ENCODE measurements around the gene TMPRSS9.
A peak's percentile ranks its signal among the peaks of the same experiment; 100 is the strongest.
"Not testable (repeated sequence)": the region's sequence is repeated elsewhere in the genome, so short reads cannot be mapped to it uniquely, and the experiment has no call there.

Gene TMPRSS9

DNA sequence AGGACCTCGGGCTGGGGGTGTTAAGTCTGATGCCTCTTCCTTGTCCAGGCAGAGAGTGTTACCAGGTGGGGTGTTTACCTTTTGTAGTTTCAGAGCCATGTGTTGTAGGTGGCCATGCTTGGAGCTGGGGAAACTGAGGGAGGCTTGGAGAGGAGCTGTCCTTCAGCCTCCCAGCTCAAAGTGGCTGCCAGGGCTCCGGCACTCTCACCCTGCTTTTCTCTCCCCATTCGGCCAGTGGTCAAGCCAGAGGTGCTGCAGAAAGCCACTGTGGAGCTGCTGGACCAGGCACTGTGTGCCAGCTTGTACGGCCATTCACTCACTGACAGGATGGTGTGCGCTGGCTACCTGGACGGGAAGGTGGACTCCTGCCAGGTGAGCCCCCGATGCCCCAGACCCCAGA lies 50.0 kb downstream of the TMPRSS9 start:
- no peak for DNase-seq
- in situ Hi-C loops (cut with MboI; ENCODE audit: low pct_unique_long_range_greater_than_20kb, low sequenced_read_pairs): no loop called here

DNA sequence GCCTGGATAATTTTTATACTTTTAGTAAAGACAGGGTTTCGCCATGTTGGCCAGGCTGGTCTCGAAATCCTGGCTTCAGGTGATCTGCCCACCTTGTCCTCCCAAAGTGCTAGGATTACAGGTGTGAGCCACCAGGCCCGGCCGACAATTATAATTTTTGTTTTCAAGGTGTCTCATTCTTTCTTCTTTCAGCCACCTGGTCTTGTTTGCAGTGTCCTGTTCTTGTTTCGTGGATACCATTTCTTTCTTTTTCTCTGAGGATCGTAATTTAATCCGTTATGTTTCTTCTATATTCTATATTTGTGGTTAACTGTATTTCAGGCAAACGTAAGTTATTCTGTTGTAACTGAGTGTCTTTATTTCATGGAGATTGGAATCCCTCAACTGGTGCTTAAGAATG lies 51.6 kb downstream of the TMPRSS9 start:
- in situ Hi-C loops (cut with MboI; ENCODE audit: low pct_unique_long_range_greater_than_20kb, low sequenced_read_pairs): no loop called here
- no peak for DNase-seq

DNA sequence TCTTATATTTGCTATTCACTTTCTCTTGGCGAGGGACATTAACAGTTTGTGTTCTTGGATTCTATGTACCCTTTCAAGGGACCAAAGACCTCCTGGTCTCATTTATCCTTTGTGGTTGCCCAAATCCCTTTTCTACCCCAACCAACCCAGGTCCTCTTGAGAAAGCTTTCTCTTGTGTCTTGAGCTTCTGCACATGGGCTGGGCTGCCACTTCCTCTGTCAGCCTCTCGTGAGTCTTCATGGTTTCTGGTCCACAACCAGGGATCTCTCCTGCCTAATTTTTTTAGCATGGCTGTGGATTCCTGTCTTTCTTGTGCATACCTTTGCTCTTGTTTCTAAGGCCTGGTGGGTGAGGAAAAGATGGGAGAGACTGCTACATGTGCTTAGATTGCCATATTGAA lies 52.4 kb downstream of the TMPRSS9 start:
- peak; percentile 29 for DNase-seq
- in situ Hi-C loops (cut with MboI; ENCODE audit: low pct_unique_long_range_greater_than_20kb, low sequenced_read_pairs): no loop called here

DNA sequence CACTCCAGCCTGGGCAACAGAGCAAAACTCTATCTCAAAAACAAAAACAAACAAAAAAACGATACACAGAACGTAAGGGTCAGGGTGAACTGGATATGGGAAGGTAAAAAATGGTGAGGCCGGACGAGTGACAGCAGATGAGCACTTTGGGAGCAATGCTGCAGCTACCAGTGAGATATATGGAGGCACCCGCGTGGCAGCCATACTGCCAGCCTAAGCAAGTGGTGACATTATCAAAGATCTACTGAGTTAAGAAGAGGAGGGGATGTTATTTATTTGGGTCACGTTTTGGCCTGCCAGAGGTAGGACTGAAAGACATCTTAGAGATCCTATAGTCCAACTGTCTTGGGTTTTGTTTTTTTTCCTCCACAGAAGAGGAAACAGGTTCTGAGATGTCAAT lies 53.1 kb downstream of the TMPRSS9 start:
- in situ Hi-C loops (cut with MboI; ENCODE audit: low pct_unique_long_range_greater_than_20kb, low sequenced_read_pairs): no loop called here

DNA sequence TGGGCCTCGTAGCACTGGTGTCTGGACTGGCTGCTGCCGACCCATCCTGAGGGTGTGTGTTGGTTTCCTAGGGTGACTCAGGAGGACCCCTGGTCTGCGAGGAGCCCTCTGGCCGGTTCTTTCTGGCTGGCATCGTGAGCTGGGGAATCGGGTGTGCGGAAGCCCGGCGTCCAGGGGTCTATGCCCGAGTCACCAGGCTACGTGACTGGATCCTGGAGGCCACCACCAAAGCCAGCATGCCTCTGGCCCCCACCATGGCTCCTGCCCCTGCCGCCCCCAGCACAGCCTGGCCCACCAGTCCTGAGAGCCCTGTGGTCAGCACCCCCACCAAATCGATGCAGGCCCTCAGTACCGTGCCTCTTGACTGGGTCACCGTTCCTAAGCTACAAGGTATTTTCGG lies 53.6 kb downstream of the TMPRSS9 start:
- in situ Hi-C loops (cut with MboI; ENCODE audit: low pct_unique_long_range_greater_than_20kb, low sequenced_read_pairs): no loop called here

More for the DNA sequence above, 53.1 kb downstream of the TMPRSS9 start:
- DNase-seq: no peak

DNA sequence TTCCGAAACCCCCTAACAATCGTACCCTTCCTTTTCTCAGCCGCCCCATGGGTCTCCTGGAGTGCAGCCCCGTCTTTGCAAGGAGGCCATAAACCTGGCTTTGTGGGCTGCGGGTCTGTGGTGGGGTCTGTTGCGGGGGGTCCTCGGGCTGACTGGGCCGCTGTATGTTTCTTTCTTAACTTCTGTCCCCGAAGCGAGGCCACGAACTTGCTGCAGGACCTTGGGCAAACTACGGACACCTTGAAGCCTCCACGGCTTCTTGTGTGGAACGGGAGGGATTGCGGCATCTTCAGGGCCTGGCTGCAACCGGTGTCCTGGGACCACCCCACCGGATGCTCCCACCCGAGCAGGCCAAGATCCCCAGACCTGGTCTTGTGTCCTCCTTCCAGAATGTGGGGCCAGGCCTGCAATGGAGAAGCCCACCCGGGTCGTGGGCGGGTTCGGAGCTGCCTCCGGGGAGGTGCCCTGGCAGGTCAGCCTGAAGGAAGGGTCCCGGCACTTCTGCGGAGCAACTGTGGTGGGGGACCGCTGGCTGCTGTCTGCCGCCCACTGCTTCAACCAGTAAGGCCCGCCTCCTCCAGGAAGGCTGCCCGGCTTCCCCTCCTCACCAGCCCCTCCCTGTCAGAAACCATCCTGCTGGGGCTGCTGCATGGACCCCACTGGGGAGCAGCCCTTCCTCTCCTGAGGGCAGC lies 55.4 kb downstream of the TMPRSS9 start:
- in situ Hi-C loops (cut with MboI; ENCODE audit: low pct_unique_long_range_greater_than_20kb, low sequenced_read_pairs): no loop called here
- no peak for DNase-seq

More for the DNA sequence above, 53.6 kb downstream of the TMPRSS9 start:
- DNase-seq: no peak

DNA sequence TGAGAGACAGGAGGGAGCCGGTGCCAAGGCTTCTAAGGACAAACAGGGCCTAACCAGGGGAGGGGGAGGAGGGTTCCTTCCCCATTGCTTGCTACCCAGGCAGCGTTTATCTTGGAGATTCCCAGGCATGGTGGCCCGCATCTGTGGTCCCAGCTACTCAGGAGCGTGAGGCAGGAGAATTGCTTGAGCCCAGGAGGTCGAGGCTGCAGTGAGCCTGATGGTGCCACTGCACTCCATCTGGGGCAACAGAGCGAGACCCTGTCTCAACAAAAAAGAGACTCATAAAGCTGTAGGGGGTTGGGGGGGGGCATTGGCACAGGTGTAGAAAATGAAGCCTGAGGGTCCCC lies 55.9 kb downstream of the TMPRSS9 start:
- in situ Hi-C loops (cut with MboI; ENCODE audit: low pct_unique_long_range_greater_than_20kb, low sequenced_read_pairs): no loop called here

DNA sequence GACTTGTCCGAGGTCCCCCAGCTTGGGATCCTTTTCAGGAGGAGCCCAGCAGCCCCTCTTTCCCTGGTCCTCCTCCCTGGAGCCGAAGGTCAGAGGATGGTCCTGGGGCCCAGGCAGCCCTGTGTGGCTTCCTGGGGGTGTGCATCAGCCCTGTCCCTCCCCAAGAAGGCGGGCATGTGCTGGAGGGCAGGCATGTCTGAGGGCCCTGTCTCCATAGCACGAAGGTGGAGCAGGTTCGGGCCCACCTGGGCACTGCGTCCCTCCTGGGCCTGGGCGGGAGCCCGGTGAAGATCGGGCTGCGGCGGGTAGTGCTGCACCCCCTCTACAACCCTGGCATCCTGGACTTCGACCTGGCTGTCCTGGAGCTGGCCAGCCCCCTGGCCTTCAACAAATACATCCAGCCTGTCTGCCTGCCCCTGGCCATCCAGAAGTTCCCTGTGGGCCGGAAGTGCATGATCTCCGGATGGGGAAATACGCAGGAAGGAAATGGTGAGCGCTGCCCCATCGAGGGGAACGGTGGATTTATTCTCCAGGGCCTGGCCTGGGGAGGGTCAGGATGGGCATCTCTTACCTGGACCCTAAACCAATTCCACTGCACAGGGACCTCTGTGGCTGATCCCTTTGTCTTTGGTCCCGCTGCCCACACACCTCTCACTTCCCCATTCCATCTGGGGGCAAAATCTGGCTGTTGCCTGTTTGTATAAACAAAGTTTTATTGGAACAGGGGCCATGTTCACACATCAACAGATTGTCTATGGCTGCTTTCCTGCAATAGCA lies 56.4 kb downstream of the TMPRSS9 start:
- DNase-seq: no peak
- in situ Hi-C loops (cut with MboI; ENCODE audit: low pct_unique_long_range_greater_than_20kb, low sequenced_read_pairs): no loop called here

More for the DNA sequence above, 55.9 kb downstream of the TMPRSS9 start:
- no peak for DNase-seq

DNA sequence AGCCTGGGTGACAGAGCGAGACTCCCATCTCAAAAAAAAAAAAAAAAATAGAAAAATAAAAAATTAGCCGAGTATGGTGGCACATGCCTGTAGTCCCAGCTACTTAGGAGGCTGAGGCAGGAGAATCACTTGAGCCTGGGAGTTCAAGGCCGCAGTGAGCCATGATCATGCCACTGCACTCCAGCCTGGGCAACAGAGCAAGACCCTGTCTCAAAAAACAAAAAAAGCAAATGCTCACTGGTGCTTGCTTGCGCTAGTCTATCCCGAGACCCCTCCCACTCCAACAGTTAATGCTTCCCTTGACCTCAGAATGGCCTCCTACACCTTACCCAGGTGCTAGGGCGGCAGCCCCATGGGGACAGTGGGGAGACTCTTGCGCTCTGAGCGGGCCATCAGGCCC lies 57.4 kb downstream of the TMPRSS9 start:
- DNase-seq; in situ Hi-C loops (cut with MboI; ENCODE audit: low pct_unique_long_range_greater_than_20kb, low sequenced_read_pairs): not testable (repeated sequence)

DNA sequence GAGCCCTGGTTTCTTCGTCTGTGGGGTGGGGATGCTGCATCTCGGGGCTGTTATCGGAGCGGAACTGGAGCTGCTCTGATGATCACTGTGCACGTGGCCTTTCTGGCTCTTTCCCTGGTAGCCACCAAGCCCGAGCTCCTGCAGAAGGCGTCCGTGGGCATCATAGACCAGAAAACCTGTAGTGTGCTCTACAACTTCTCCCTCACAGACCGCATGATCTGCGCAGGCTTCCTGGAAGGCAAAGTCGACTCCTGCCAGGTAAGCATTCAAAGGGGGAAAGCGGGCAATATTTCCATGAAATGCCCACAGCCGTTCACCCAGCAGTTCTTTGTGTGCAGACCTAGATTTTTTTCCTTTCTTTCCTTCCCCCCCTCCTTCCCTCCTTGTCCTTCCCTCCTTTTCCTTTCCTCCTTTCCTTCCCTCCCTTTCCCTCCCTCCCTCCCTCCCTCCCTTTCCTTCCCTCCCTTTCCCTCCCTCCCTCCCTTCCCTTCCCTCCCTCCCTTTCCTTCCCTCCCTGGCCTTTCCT lies 57.9 kb downstream of the TMPRSS9 start:
- in situ Hi-C loops (cut with MboI; ENCODE audit: low pct_unique_long_range_greater_than_20kb, low sequenced_read_pairs): no loop called here
- no peak for DNase-seq

DNA sequence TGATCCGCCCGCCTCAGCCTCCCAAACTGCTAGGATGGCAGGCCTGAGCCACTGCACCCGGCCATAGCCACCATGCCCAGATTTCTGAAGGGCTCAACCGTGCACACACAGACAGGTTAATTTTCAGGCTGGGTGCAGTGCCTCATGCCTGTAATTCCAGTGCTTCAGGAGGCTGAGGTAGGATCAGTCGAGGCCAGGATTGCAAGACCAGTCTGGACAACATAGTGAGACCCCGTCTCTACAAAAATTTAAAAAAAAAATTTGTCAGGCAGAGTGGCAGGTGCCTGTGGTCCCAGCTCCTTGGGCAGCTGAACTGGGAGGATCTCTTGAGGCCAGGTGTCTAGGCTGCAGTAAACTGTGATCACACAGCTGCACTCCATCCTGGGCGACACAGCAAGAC lies 59.7 kb downstream of the TMPRSS9 start:
- no peak for DNase-seq
- in situ Hi-C loops (cut with MboI; ENCODE audit: low pct_unique_long_range_greater_than_20kb, low sequenced_read_pairs): no loop called here

DNA sequence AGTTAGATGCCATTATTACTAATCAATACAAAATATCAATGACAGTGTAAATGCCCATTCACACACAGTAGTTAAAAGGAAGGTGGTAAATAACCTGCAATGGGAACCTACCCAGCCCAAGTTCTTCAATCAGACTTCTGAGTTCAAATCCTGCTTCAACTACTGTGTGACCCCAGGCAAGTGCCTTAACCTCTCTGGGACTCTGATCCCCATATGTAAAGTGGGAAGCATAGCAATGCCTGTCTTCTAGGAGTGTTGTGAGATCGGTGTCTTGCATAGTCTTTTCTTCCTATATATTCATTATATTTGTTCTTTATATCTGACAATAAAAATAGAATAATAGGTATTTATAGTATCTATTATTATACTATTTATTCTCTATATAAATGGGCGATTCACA lies 60.4 kb downstream of the TMPRSS9 start:
- no peak for DNase-seq
- in situ Hi-C loops (cut with MboI; ENCODE audit: low pct_unique_long_range_greater_than_20kb, low sequenced_read_pairs): no loop called here

DNA sequence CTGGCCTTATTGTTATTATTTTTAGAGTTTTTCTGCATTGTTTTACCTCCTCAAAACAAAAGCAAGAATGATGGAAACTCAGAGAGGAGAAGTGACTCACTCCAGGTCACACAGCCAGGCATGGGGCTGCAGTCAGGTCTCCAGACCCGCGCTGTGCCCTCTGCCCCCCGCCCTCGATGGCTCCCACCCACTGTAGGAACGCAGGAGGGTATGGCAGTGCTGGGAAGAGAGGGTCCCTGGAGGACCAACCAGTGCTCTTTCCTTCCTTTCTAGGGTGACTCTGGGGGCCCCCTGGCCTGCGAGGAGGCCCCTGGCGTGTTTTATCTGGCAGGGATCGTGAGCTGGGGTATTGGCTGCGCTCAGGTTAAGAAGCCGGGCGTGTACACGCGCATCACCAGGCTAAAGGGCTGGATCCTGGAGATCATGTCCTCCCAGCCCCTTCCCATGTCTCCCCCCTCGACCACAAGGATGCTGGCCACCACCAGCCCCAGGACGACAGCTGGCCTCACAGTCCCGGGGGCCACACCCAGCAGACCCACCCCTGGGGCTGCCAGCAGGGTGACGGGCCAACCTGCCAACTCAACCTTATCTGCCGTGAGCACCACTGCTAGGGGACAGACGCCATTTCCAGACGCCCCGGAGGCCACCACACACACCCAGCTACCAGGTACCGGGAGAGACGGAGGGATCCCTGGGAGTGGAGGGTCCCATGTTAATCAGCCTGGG lies 61.7 kb downstream of the TMPRSS9 start:
- in situ Hi-C loops (cut with MboI; ENCODE audit: low pct_unique_long_range_greater_than_20kb, low sequenced_read_pairs): no loop called here
- DNase-seq: no peak

DNA sequence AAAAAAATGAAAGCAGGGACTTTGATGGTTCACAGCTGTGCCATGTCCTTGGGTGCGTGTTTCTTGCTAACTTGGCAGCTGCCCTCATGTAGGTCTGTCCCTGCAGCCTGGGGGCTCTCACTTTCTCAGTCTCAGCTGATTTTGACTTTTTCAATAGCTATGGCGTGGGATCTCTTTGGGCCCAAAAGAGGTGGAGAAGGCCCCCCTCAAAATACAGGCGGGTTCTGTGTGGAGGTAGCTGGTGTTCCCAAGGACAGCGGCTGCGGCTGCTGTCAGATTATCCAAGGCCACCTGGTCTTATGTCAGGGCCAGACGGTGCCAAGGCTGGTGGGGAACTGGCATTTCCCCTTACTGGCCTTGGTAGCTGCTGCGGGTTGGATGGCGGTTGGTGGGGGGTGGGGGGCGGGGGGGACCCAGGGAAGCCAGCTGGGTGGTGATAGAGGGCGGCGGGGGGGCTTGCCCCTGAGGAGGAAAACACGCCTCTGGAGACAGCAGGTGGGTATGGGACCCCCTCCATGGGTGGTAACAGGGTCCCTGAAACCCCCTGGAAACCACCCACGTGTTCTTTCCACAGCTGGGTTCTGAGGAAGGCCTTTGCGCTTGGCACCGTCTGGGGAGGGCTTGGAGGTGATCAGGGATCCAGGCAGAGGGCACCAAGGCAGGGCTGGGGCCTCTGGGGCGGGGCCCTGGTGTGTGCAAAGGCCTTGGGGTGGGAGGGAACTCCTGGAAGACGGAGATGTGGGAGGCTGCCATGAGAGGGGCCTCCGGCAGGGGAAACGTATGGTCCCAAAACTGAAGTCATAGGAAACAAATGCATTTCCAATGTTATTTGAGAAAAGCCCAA lies 63.2 kb downstream of the TMPRSS9 start:
- in situ Hi-C loops (cut with MboI; ENCODE audit: low pct_unique_long_range_greater_than_20kb, low sequenced_read_pairs): no loop called here
- no peak for DNase-seq

DNA sequence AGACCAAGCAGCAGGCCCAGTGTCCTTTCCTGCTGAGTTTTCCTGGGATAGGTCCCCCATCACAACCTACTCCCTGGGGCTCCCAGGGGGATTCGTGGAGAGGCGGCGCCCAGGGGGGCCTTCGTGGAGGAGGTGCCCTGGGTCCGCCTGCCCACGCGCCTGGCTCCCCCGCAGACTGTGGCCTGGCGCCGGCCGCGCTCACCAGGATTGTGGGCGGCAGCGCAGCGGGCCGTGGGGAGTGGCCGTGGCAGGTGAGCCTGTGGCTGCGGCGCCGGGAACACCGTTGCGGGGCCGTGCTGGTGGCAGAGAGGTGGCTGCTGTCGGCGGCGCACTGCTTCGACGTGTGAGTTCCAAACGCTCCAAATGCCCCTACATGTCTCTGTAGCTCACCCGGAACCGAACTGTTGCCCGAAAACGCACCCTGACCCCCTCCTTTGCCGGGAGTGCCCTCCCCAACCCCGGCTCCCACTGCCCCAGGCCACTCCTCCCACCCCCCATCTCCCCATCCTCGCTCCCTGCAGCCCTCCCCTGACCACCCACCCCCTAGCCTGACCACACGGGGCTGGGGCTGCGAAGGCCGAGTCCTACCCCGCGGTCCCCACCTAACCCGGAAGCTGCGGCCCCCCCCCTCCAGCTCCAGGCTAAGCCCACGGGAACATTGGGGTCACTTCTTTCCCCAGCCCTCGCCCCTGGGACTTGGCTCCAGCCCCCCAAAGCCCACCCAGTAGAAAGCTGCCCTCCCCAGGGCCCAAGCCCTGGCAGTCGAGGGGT lies 64.0 kb downstream of the TMPRSS9 start:
- in situ Hi-C loops (cut with MboI; ENCODE audit: low pct_unique_long_range_greater_than_20kb, low sequenced_read_pairs): no loop called here
- DNase-seq: no peak

DNA sequence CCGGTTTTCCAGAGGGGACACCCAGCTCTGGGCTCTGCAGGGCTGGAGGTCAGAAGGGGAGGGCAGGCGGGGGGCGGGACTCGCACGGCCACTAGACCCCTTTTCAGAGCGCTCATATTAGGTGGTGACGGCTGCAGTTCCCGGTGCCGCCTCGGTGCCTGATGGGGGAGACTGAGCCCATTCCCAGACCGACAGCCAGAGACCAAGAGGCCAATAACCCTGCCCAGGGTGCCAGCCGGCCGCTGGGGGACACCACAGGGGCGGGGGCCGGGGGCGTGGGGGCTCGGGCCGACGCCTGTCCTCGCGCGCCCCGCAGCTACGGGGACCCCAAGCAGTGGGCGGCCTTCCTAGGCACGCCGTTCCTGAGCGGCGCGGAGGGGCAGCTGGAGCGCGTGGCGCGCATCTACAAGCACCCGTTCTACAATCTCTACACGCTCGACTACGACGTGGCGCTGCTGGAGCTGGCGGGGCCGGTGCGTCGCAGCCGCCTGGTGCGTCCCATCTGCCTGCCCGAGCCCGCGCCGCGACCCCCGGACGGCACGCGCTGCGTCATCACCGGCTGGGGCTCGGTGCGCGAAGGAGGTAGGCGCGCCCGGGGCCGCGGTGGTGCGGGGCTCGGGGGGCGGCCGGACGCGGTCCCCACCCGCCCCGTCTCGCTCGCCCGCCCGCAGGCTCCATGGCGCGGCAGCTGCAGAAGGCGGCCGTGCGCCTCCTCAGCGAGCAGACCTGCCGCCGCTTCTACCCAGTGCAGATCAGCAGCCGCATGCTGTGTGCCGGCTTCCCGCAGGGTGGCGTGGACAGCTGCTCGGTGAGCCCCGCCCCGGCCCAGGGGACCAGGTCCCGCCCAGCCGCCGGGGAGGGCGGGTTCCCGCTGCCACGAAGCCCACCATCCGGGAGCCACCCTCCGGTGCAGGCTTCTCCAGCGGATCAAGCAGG lies 64.9 kb downstream of the TMPRSS9 start:
- DNase-seq: no peak

More for the DNA sequence above, 64.9 kb downstream of the TMPRSS9 start:
- in situ Hi-C loops (cut with MboI; ENCODE audit: low pct_unique_long_range_greater_than_20kb, low sequenced_read_pairs): no loop called here
